ENCODE measurements around the gene BFSP1.

GRCh38 chr20:17494201-17494600 lies 37.0 kb downstream of the BFSP1 start:
- TF ChIP-seq POLR2AphosphoS5 (IDR thresholded peaks at IDR 0.05) (no peak), CTCF (IDR thresholded peaks at IDR 0.05) (no peak), POLR2A (IDR thresholded peaks at IDR 0.05) (no peak), EP300 (IDR thresholded peaks at IDR 0.05; ENCODE audit: low read depth) (no peak)
